ENCODE data around the gene RNF44. TPM values are rescaled to one million over a fixed set of nuclear protein-coding genes. Genes with fewer than 3 reads are reported as not detected.

Gene RNF44
- total RNA-seq, 1 experiment from 2014 or later = 84.2 TPM

GRCh38 chr5:176500511-176500910 is 36.7 kb downstream of the RNF44 start:
- intact Hi-C loops (cut with micrococcal nuclease; ENCODE audit: unreplicated experiment) = no loop called here

GRCh38 chr5:176499273-176499672 is 37.9 kb downstream of the RNF44 start:
- no peaks in the 10 kb centered on the region for H3K4me1 Mint-ChIP-seq (ENCODE audit: low read depth, unreplicated experiment)
- Histone ChIP-seq H3K9me3 (no peaks in the 10 kb centered on the region), H3K27me3 (replicated peaks; ENCODE audit: control insufficient read depth, insufficient read depth, low read length) (no peaks in the 10 kb centered on the region), H3K4me1 (no peaks in the 10 kb centered on the region), H3K36me3 (ENCODE audit: control insufficient read depth, insufficient read depth, low read length) (no peaks in the 10 kb centered on the region), H3K4me3 (ENCODE audit: low read depth, low read length) (no peak overlapping the region)
- H3K36me3 Mint-ChIP-seq (ENCODE audit: insufficient read depth, unreplicated experiment) = peaks cover 92% of the 10 kb centered on the region
- DNase-seq = no peak
- H3K9me3 Mint-ChIP-seq (ENCODE audit: unreplicated experiment) = no peaks in the 10 kb centered on the region
- no peak overlapping the region for H3K27ac Mint-ChIP-seq (ENCODE audit: unreplicated experiment)
- ChIA-PET CTCF (no interaction called here), POLR2A (no interaction called here)
- intact Hi-C loops (cut with micrococcal nuclease; ENCODE audit: unreplicated experiment) = no loop called here
- H3K4me3 Mint-ChIP-seq (ENCODE audit: unreplicated experiment) = no peak overlapping the region
- TF ChIP-seq CTCF (IDR thresholded peaks at IDR 0.05; ENCODE audit: insufficient read depth in 1 of 2, low read depth in 1 of 2, low read length in 1 of 2, severe bottlenecking in 1 of 2, unreplicated experiment in 1 of 2) = no peak
- no TSS peak for BruUV-seq (replicated peaks)
- H3K27me3 Mint-ChIP-seq (ENCODE audit: insufficient read depth, unreplicated experiment) = no peaks in the 10 kb centered on the region

More at GRCh38 chr5:176500511-176500910, 36.7 kb downstream of the RNF44 start:
- H3K4me1 ChIP-seq = no peaks in the 10 kb centered on the region
- no peaks in the 10 kb centered on the region for H3K36me3 ChIP-seq (ENCODE audit: control insufficient read depth, insufficient read depth, low read length)
- BruUV-seq (replicated peaks) = no TSS peak
- Mint-ChIP-seq H3K27ac (ENCODE audit: unreplicated experiment) (no peak overlapping the region), H3K4me1 (ENCODE audit: low read depth, unreplicated experiment) (no peaks in the 10 kb centered on the region), H3K36me3 (ENCODE audit: insufficient read depth, unreplicated experiment) (peaks cover 92% of the 10 kb centered on the region), H3K27me3 (ENCODE audit: insufficient read depth, unreplicated experiment) (no peaks in the 10 kb centered on the region), H3K4me3 (ENCODE audit: unreplicated experiment) (no peak overlapping the region), H3K9me3 (ENCODE audit: unreplicated experiment) (no peaks in the 10 kb centered on the region)
- ChIA-PET CTCF (no interaction called here), POLR2A (no interaction called here)
- no peak for DNase-seq
- H3K4me3 ChIP-seq (ENCODE audit: low read depth, low read length) = no peak overlapping the region
- H3K27me3 ChIP-seq (replicated peaks; ENCODE audit: control insufficient read depth, insufficient read depth, low read length) = no peaks in the 10 kb centered on the region
- no peak for TF ChIP-seq CTCF (IDR thresholded peaks at IDR 0.05; ENCODE audit: insufficient read depth in 1 of 2, low read depth in 1 of 2, low read length in 1 of 2, severe bottlenecking in 1 of 2, unreplicated experiment in 1 of 2)
- no peaks in the 10 kb centered on the region for H3K9me3 ChIP-seq

GRCh38 chr5:176497852-176498251 is 39.4 kb downstream of the RNF44 start:
- Histone ChIP-seq H3K27me3 (replicated peaks; ENCODE audit: control insufficient read depth, insufficient read depth, low read length) (no peaks in the 10 kb centered on the region), H3K4me3 (ENCODE audit: low read depth, low read length) (no peak overlapping the region), H3K36me3 (ENCODE audit: control insufficient read depth, insufficient read depth, low read length) (no peaks in the 10 kb centered on the region), H3K4me1 (no peaks in the 10 kb centered on the region), H3K9me3 (no peaks in the 10 kb centered on the region)
- TF ChIP-seq CTCF (IDR thresholded peaks at IDR 0.05; ENCODE audit: insufficient read depth in 1 of 2, low read depth in 1 of 2, low read length in 1 of 2, severe bottlenecking in 1 of 2, unreplicated experiment in 1 of 2) = no peak
- intact Hi-C loops (cut with micrococcal nuclease; ENCODE audit: unreplicated experiment) = no loop called here
- no peaks in the 10 kb centered on the region for H3K9me3 Mint-ChIP-seq (ENCODE audit: unreplicated experiment)
- H3K27ac Mint-ChIP-seq (ENCODE audit: unreplicated experiment) = no peak overlapping the region
- no peak overlapping the region for H3K4me3 Mint-ChIP-seq (ENCODE audit: unreplicated experiment)
- H3K36me3 Mint-ChIP-seq (ENCODE audit: insufficient read depth, unreplicated experiment) = peaks cover 92% of the 10 kb centered on the region
- no peaks in the 10 kb centered on the region for H3K27me3 Mint-ChIP-seq (ENCODE audit: insufficient read depth, unreplicated experiment)
- CTCF ChIA-PET = no interaction called here
- DNase-seq = no peak
- no peaks in the 10 kb centered on the region for H3K4me1 Mint-ChIP-seq (ENCODE audit: low read depth, unreplicated experiment)
- no TSS peak for BruUV-seq (replicated peaks)
- POLR2A ChIA-PET = no interaction called here

All from Caco-2 (cell line).